Measurements from ENCODE around the gene SRCAP. TPM values are rescaled to one million over a fixed set of nuclear protein-coding genes. Genes with fewer than 3 reads are reported as not detected.
A peak's percentile ranks its signal among the peaks of the same experiment; 100 is the strongest.

Gene SRCAP
- total and polyA plus RNA-seq, 2 experiments from 2014 or later = 9.1 to 23.7 TPM

DNA sequence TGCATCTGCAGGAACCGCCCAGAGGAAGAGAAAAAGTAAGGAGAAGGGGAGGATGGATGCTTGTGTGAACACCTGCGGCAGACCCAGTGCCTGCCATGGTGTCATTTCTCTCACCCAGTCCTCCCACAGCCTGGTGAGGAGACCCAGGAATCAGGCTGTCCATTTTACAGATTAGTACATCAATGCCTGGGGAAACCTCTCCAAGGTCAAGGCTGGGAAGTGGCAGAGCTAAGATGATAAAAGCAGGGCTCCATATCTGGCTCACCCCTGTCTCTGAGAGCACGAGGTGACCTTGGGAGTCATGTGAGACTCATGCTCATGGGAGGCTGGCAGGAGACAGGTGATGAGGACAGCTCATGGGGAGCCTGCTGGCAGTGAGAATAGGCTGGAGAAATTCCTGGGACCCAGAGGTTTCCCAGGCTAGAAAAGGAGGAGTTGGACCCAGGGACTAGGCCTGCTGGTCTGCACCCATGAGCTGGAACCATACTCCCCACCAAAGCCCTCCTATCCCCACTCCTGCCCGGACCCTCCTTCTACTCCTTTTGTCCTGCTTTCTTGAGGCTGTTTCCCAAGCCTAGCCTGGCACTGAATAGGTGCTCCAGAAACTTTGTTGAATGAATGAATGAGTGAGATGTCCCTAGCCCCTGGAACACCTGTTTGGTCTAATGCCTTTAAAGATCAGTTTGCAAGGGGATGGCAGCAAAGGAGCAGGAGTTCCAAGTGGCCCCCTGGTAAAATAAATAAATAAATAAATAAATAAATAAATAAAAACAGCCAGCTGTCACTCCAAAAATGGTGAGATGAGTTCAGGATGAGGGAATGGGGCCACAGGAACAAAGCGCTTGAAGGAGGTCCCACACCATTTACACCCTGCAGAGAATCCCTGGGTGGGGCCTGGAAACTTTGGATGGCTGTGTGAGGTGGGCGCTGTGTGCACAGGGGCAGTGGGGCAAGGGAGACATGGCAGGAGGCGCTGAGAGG is 86.4 kb downstream of the SRCAP start:
- H3F3A ChIP-seq (ENCODE audit: insufficient read depth) = no peaks in the 10 kb centered on the region
- H3K9me2 ChIP-seq (ENCODE audit: insufficient read depth) = no peaks in the 10 kb centered on the region
- 86 to 87% methylated on average over 7 of the region's 7 CpGs for WGBS, 2 experiments (ENCODE audit: low coverage in 1 of 2, low lambda C conversion rate in 2 of 2, missing lambda C conversion rate in 2 of 2)
- H3K9me3 ChIP-seq (ENCODE audit: low read depth) = no peaks in the 10 kb centered on the region
- no peaks in the 10 kb centered on the region; the same call in 1 of the 2 replicates for H3K4me1 ChIP-seq (ENCODE audit: insufficient read depth)
- no peaks in the 10 kb centered on the region for H3K27me3 ChIP-seq (replicated peaks; ENCODE audit: insufficient read depth)
- peak overlapping the region; percentile 93 for H3K9ac ChIP-seq
- H3K4me2 ChIP-seq (ENCODE audit: unreplicated experiment) = peak overlapping the region; percentile 98
- H3K79me2 ChIP-seq (ENCODE audit: insufficient read depth) = peaks cover 32% of the 10 kb centered on the region
- no peaks in the 10 kb centered on the region for H3K36me3 ChIP-seq (ENCODE audit: low read depth)
- no peak for TF ChIP-seq EZH2 (IDR thresholded peaks at IDR 0.05; ENCODE audit: insufficient read depth, poor library complexity, severe bottlenecking)
- no peak for TF ChIP-seq EZH2phosphoT487 (IDR thresholded peaks at IDR 0.05; ENCODE audit: insufficient read depth, low read depth)
- peak overlapping the region; percentile 90 for H3K4me3 ChIP-seq
- 0 out of 2 replicates have a peak overlapping the region, but pooled peaks have one; percentile 22 for H2AFZ ChIP-seq
- H3K27ac ChIP-seq = peak overlapping the region; percentile 52
- in situ Hi-C loops (cut with MboI) = no loop called here
- peak; percentile 29 for DNase-seq
- no peaks in the 10 kb centered on the region for H4K20me1 ChIP-seq (ENCODE audit: insufficient read depth)

DNA sequence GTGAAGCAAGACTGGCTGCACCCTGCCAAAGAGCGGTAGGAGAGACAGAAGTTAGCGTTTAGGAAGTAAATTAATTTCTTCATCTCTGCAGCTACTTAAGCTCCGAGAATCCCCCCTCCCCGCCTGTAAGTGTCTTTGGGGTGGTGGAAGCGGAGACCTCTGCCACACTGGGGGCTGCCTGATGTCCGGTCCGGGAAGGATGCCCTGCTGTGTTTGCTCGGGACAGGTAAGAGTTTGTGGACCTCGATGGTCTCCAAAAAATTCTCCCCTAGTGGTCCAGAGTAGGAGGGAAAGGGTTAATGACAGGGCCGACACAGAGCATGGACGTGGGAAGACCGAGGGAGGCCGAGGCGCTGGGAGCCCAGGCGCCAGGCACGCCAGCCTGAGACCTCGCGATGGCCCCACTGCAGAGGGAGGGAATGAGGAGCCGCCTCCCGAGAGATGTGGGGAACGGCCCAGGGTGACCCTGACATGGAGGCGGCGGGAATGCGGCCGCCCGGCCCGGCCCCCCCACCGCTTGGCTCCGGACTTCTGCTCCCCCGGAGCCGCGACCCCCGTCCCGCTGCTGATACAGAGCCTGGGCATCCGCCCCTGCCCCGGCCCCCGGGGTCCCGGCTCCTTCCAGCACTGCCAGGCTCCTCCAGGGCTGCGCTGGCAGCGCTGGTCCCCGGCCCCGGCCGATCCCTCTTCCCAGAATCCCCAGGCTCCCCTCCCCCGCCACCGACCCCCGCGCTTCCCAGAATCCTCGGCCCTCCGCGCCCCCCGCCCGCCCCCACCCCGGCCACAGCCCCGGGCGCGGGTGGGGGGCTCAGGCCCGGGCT is 87.4 kb downstream of the SRCAP start:
- H3K4me1 ChIP-seq (ENCODE audit: insufficient read depth) = no peaks in the 10 kb centered on the region; the same call in 1 of the 2 replicates
- peak overlapping the region; percentile 90 for H3K4me3 ChIP-seq
- peak overlapping the region; percentile 100; the same call in 1 of the 2 replicates for H2AFZ ChIP-seq
- no peaks in the 10 kb centered on the region for H3F3A ChIP-seq (ENCODE audit: insufficient read depth)
- no peak for TF ChIP-seq EZH2 (IDR thresholded peaks at IDR 0.05; ENCODE audit: insufficient read depth, poor library complexity, severe bottlenecking)
- TF ChIP-seq EZH2phosphoT487 (IDR thresholded peaks at IDR 0.05; ENCODE audit: insufficient read depth, low read depth) = no peak
- H4K20me1 ChIP-seq (ENCODE audit: insufficient read depth) = no peaks in the 10 kb centered on the region
- DNase-seq = peak; percentile 95
- peak overlapping the region; percentile 98 for H3K4me2 ChIP-seq (ENCODE audit: unreplicated experiment)
- no peaks in the 10 kb centered on the region for H3K9me3 ChIP-seq (ENCODE audit: low read depth)
- in situ Hi-C loops (cut with MboI) = no loop called here
- H3K27ac ChIP-seq = peak overlapping the region; percentile 52
- H3K36me3 ChIP-seq (ENCODE audit: low read depth) = no peaks in the 10 kb centered on the region
- H3K9me2 ChIP-seq (ENCODE audit: insufficient read depth) = no peaks in the 10 kb centered on the region
- peak overlapping the region; percentile 93 for H3K9ac ChIP-seq
- 6 to 7% methylated on average over 15 to 36 of the region's 57 CpGs for WGBS, 2 experiments (ENCODE audit: low coverage in 1 of 2, low lambda C conversion rate in 2 of 2, missing lambda C conversion rate in 2 of 2)
- no peaks in the 10 kb centered on the region for H3K27me3 ChIP-seq (replicated peaks; ENCODE audit: insufficient read depth)
- H3K79me2 ChIP-seq (ENCODE audit: insufficient read depth) = peaks cover 32% of the 10 kb centered on the region

- no peaks in the 10 kb centered on the region for H3F3A ChIP-seq (ENCODE audit: insufficient read depth)
- H3K27ac ChIP-seq = peak within 1 kb of the TSS; percentile 52
- no peaks in the 10 kb centered on the region for H3K27me3 ChIP-seq (replicated peaks; ENCODE audit: insufficient read depth)
- peaks cover 32% of the 10 kb centered on the region for H3K79me2 ChIP-seq (ENCODE audit: insufficient read depth)
- in situ Hi-C loops (cut with MboI) = no loop called here
- H3K9me2 ChIP-seq (ENCODE audit: insufficient read depth) = no peaks in the 10 kb centered on the region
- no peaks in the 10 kb centered on the region for H4K20me1 ChIP-seq (ENCODE audit: insufficient read depth)
- WGBS, 2 experiments (ENCODE audit: low coverage in 1 of 2, low lambda C conversion rate in 2 of 2, missing lambda C conversion rate in 2 of 2) = 0 to 3% methylated on average over 30 to 36 of the region's 37 CpGs
- no peaks in the 10 kb centered on the region for H3K36me3 ChIP-seq (ENCODE audit: low read depth)
- H3K4me2 ChIP-seq (ENCODE audit: unreplicated experiment) = peak within 1 kb of the TSS; percentile 98
- peak; percentile 78 for DNase-seq
- peak within 1 kb of the TSS; percentile 93 for H3K9ac ChIP-seq
- H2AFZ ChIP-seq = peak within 1 kb of the TSS; percentile 100
- TF ChIP-seq EZH2 (IDR thresholded peaks at IDR 0.05; ENCODE audit: insufficient read depth, poor library complexity, severe bottlenecking) (no peak), EZH2phosphoT487 (IDR thresholded peaks at IDR 0.05; ENCODE audit: insufficient read depth, low read depth) (no peak)
- no peaks in the 10 kb centered on the region for H3K9me3 ChIP-seq (ENCODE audit: low read depth)
- H3K4me3 ChIP-seq = peak within 1 kb of the TSS; percentile 90
- no peaks in the 10 kb centered on the region; the same call in 1 of the 2 replicates for H3K4me1 ChIP-seq (ENCODE audit: insufficient read depth)
Observed at GRCh38 chr16:30786936-30787612, 88.1 kb downstream of the SRCAP start, which contains the start of gene ZNF629. Gene ZNF629, minus strand, starts transcription at chr16:30787205. Its CDS starts 2,723 bp downstream, at chr16:30784482.
